GM23338 (cell line): ENCODE results near the gene COMP.

Source experiments
- EZH2 ChIP-seq: fragments of 200-600 bp; sonication (generic); IDR thresholded peaks from one replicate; pipeline ENCODE4 v1.8.0; 2017; ENCODE audit warnings: antibody characterized with exemption, mild to moderate bottlenecking, low read depth; ENCODE audit not compliant: unreplicated experiment
- EZH2phosphoT487 ChIP-seq: fragments of 200-600 bp; sonication (generic); IDR thresholded peaks from one replicate; pipeline ENCODE4 v1.8.1; 2018; ENCODE audit warnings: antibody characterized with exemption; ENCODE audit not compliant: unreplicated experiment
- JUNB ChIP-seq: IDR thresholded peaks from one replicate; pipeline ENCODE4 v1.6.1; 2016; ENCODE audit warnings: antibody characterized with exemption; ENCODE audit not compliant: unreplicated experiment
- POLR2AphosphoS5 ChIP-seq: IDR thresholded peaks from 2 replicates; pipeline ENCODE4 v1.6.1; 2016; ENCODE audit warnings: antibody characterized with exemption, low read depth
- STAT1 ChIP-seq: IDR thresholded peaks from one replicate; pipeline ENCODE4 v1.6.1; 2016; ENCODE audit warnings: antibody characterized with exemption; ENCODE audit not compliant: unreplicated experiment
- ZNF114 ChIP-seq: fragments of 250-450 bp; sonication (Bioruptor Pico); IDR thresholded peaks from 2 replicates; pipeline ENCODE4 v1.5.0; 2020; ENCODE audit warnings: mild to moderate bottlenecking, moderate library complexity
- TF ChIP-seq, protein P1 (sequence below), 2 experiments: fragments of 200-600 bp in 1 of 2; sonication (generic) in 1 of 2; conservative IDR thresholded peaks; 2 replicates each; pipeline versions ENCODE4 v1.5.1 to v1.6.1; 2016 to 2017; ENCODE audit warnings: antibody characterized with exemption in 2 of 2, low read depth in 2 of 2, mild to moderate bottlenecking in 2 of 2, moderate library complexity in 1 of 2
- TF ChIP-seq, protein P2 (sequence below): IDR thresholded peaks from one replicate; pipeline ENCODE4 v1.6.1; 2018; ENCODE audit warnings: antibody characterized with exemption; ENCODE audit not compliant: unreplicated experiment

DNA sequence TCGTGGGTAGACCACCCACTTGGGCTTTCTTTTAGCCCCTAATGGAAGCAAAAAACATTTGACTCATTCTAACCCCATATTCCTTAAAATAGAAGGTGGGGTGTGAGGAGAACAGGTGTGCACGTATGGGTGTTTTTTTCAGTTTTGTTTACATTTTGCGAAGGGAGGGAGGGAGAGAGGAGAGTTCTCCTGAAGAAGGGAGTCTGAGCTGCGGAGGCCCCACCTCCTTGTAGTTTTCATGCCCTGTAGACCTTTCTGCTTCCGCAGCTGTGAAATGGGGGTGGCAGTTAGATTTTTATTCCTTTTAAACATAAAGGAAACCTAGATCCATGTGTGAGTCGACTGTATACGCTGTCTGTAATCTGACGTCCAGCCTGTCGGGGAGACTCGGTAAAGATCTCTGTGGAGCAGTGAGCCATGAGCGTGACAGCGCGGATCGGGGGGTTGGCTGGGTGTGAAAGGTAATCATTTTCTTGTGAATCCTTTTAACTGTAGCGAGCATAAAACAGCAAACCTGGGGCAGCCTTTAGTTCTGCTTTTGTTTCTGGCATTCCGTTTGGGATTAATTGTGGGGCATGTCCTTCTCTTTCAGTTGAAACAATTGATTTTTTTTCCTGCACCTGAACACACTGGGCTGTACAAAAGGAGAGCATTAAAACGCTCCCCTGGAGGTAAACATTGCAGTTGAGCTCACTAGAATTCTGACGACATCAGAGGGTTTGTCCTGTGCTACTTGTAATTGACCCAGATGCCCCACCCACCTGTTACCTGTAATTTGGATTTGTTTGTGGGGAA, 42.9 kb upstream of the COMP start:
- TF ChIP-seq, protein P1, sequence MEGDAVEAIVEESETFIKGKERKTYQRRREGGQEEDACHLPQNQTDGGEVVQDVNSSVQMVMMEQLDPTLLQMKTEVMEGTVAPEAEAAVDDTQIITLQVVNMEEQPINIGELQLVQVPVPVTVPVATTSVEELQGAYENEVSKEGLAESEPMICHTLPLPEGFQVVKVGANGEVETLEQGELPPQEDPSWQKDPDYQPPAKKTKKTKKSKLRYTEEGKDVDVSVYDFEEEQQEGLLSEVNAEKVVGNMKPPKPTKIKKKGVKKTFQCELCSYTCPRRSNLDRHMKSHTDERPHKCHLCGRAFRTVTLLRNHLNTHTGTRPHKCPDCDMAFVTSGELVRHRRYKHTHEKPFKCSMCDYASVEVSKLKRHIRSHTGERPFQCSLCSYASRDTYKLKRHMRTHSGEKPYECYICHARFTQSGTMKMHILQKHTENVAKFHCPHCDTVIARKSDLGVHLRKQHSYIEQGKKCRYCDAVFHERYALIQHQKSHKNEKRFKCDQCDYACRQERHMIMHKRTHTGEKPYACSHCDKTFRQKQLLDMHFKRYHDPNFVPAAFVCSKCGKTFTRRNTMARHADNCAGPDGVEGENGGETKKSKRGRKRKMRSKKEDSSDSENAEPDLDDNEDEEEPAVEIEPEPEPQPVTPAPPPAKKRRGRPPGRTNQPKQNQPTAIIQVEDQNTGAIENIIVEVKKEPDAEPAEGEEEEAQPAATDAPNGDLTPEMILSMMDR (conservative IDR thresholded peaks at IDR 0.05; ENCODE audit: low read depth in 2 of 2), result no peak
- TF ChIP-seq, protein P2, sequence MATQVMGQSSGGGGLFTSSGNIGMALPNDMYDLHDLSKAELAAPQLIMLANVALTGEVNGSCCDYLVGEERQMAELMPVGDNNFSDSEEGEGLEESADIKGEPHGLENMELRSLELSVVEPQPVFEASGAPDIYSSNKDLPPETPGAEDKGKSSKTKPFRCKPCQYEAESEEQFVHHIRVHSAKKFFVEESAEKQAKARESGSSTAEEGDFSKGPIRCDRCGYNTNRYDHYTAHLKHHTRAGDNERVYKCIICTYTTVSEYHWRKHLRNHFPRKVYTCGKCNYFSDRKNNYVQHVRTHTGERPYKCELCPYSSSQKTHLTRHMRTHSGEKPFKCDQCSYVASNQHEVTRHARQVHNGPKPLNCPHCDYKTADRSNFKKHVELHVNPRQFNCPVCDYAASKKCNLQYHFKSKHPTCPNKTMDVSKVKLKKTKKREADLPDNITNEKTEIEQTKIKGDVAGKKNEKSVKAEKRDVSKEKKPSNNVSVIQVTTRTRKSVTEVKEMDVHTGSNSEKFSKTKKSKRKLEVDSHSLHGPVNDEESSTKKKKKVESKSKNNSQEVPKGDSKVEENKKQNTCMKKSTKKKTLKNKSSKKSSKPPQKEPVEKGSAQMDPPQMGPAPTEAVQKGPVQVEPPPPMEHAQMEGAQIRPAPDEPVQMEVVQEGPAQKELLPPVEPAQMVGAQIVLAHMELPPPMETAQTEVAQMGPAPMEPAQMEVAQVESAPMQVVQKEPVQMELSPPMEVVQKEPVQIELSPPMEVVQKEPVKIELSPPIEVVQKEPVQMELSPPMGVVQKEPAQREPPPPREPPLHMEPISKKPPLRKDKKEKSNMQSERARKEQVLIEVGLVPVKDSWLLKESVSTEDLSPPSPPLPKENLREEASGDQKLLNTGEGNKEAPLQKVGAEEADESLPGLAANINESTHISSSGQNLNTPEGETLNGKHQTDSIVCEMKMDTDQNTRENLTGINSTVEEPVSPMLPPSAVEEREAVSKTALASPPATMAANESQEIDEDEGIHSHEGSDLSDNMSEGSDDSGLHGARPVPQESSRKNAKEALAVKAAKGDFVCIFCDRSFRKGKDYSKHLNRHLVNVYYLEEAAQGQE, result no peak
- TF ChIP-seq STAT1 (no peak), POLR2AphosphoS5 (no peak), ZNF114 (no peak), EZH2phosphoT487 (no peak), JUNB (no peak), EZH2 (no peak)
